Measurements from ENCODE around the gene TCF4. TPM values are rescaled to one million over a fixed set of nuclear protein-coding genes. Genes with fewer than 3 reads are reported as not detected.

TCF4 gene
- total and polyA plus RNA-seq, 2 experiments from 2014 or later: 77.7 to 89.2 TPM

DNA sequence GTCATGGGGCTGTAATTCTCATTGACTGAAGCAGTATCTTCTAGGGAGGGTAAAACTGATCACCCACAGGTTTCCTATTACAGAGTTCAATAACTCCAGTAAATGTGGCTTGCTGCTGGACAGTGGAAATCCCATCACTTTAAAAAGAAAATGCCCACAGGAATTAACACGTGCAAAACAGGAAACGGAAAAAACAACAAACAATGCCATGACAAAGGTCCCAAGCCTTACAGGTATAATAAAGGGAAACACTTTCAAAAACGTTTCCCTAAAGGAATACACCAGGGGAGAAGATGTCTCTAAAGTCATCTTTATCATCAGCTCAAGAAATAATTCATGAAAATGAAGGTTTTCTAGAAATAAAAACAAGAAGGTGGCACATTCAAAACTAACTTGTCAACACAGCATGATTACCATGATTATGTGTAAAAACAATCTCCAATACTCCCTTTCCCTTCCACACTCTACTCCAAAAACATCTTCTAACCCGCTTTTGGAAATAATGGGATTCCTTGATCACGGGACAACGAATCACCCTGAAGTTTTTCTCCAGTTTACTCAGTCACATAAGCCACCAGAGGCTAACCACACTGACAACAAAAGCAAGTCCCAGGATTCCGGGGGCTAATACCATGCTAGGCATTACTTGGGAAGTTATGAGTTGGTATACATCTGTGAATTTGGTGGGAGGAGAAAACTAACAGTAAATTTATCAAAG lies 167.9 kb downstream of the TCF4 start (continued):
- TF ChIP-seq, protein P1, sequence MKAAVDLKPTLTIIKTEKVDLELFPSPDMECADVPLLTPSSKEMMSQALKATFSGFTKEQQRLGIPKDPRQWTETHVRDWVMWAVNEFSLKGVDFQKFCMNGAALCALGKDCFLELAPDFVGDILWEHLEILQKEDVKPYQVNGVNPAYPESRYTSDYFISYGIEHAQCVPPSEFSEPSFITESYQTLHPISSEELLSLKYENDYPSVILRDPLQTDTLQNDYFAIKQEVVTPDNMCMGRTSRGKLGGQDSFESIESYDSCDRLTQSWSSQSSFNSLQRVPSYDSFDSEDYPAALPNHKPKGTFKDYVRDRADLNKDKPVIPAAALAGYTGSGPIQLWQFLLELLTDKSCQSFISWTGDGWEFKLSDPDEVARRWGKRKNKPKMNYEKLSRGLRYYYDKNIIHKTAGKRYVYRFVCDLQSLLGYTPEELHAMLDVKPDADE (IDR thresholded peaks at IDR 0.05): no peak
- TF ChIP-seq ZNF331 (CRISPR knock-in tag; IDR thresholded peaks at IDR 0.05; ENCODE audit: low read depth): no peak
- TF ChIP-seq, protein P2, sequence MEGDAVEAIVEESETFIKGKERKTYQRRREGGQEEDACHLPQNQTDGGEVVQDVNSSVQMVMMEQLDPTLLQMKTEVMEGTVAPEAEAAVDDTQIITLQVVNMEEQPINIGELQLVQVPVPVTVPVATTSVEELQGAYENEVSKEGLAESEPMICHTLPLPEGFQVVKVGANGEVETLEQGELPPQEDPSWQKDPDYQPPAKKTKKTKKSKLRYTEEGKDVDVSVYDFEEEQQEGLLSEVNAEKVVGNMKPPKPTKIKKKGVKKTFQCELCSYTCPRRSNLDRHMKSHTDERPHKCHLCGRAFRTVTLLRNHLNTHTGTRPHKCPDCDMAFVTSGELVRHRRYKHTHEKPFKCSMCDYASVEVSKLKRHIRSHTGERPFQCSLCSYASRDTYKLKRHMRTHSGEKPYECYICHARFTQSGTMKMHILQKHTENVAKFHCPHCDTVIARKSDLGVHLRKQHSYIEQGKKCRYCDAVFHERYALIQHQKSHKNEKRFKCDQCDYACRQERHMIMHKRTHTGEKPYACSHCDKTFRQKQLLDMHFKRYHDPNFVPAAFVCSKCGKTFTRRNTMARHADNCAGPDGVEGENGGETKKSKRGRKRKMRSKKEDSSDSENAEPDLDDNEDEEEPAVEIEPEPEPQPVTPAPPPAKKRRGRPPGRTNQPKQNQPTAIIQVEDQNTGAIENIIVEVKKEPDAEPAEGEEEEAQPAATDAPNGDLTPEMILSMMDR (conservative IDR thresholded peaks at IDR 0.05; ENCODE audit: low read depth in 2 of 2): no peak
- TF ChIP-seq CREB1 (CRISPR knock-in tag; IDR thresholded peaks at IDR 0.05; ENCODE audit: low read depth): no peak
- no peak for TF ChIP-seq NANOG (IDR thresholded peaks at IDR 0.05; ENCODE audit: borderline replicate concordance)
- no peak for TF ChIP-seq ZNF114 (CRISPR knock-in tag; IDR thresholded peaks at IDR 0.05)

DNA sequence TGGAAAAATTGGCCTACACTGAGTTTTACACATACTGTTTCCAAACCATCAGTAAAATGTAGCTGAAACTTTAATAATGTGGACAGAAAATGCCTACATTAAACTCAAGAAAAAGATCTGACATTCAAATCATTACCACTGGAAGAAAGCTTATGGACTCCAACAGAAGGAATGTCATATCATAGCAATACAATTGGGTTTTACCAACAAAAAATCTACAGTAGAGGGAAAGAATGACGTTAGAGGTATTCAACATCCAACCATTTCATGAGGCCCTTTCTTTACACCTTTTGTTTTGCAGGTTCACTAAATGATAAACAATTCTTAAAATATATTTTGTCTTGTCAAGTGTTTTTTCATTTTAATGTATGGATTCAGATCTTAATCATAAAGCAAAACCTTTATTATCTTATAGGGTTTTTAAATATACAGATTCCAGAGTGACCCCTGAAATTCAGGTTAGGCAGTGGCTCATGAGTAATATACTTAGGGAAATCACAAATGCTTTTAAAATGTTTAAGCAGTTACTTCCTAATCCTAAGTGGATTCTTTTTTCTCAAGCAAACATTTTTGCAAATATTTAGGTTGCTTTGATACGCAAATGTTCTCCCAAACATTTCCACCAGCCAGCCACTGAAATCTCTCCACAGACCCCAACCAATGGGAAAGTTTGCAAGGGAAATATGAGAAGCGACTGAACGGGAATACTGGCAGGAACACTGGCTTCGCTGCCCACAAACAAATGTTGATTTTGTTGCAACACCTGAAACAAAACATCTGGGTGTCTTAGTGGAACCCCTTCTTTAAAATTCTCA lies 168.7 kb downstream of the TCF4 start:
- no peak for TF ChIP-seq ZNF114 (CRISPR knock-in tag; IDR thresholded peaks at IDR 0.05)
- no peak for TF ChIP-seq EZH2phosphoT487 (IDR thresholded peaks at IDR 0.05; ENCODE audit: unreplicated experiment)
- Mint-ChIP-seq H3K4me3 (peak overlapping the region; percentile 52), H3K27me3 (ENCODE audit: insufficient read depth, low read depth, poor library complexity) (peaks cover 13% of the 10 kb centered on the region), H3K4me1 (peaks cover 89% of the 10 kb centered on the region), H3K27ac (peak overlapping the region; percentile 84), H3K36me3 (ENCODE audit: low read depth) (no peaks in the 10 kb centered on the region), H3K9me3 (no peaks in the 10 kb centered on the region)
- H4K20me1 ChIP-seq (replicated peaks; ENCODE audit: insufficient read depth): no peaks in the 10 kb centered on the region
- no peaks in the 10 kb centered on the region for H3K27me3 ChIP-seq (ENCODE audit: insufficient read depth)
- ATAC-seq (peak; percentile 16), DNase-seq (ENCODE audit: low spot score) (peak; percentile 53)
- peak overlapping the region; percentile 90 for H3K27ac ChIP-seq (ENCODE audit: low read depth)
- H3K79me2 ChIP-seq (replicated peaks; ENCODE audit: insufficient read depth): peaks cover 87% of the 10 kb centered on the region
- peak overlapping the region; percentile 61 for H3K4me2 ChIP-seq
- H2AFZ ChIP-seq: no peak overlapping the region
- H3K4me3 ChIP-seq: peak overlapping the region; percentile 17
- H3F3A ChIP-seq (replicated peaks; ENCODE audit: low read depth): no peaks in the 10 kb centered on the region
- H3K36me3 ChIP-seq (ENCODE audit: insufficient read depth): no peaks in the 10 kb centered on the region
- peaks cover 89% of the 10 kb centered on the region for H3K4me1 ChIP-seq (ENCODE audit: insufficient read depth)
- H3K9me2 ChIP-seq (ENCODE audit: insufficient read depth): no peaks in the 10 kb centered on the region

DNA sequence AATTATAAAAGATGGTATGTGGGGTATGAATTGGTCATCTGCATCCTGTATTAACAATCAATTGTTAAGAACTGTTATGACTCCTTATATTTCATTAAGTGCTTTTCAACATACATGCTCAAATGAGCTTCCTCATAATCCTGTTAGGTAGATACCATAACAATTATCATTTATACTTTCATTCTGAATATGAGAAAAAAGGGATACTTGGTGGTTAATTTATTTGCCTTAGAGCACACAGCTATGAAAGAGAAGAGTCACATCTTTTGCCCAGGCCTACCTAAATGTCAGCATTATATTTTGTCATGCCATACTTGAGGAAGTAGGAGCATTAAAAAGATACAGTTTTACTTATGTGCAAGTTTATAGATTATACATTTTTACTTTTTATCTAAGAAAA lies 169.6 kb downstream of the TCF4 start:
- Mint-ChIP-seq H3K36me3 (ENCODE audit: low read depth) (no peaks in the 10 kb centered on the region), H3K27ac (no peak overlapping the region), H3K27me3 (ENCODE audit: insufficient read depth, low read depth, poor library complexity) (peaks cover 7% of the 10 kb centered on the region), H3K9me3 (no peaks in the 10 kb centered on the region), H3K4me1 (peaks cover 88% of the 10 kb centered on the region), H3K4me3 (no peak overlapping the region)
- no peak for ATAC-seq
- H3K4me1 ChIP-seq (ENCODE audit: insufficient read depth): peaks cover 89% of the 10 kb centered on the region
- H3K27me3 ChIP-seq (ENCODE audit: insufficient read depth): no peaks in the 10 kb centered on the region
- no peak overlapping the region for H2AFZ ChIP-seq
- H3K4me2 ChIP-seq: peak overlapping the region; percentile 61; the same call in 1 of the 2 replicates
- H3K36me3 ChIP-seq (ENCODE audit: insufficient read depth): no peaks in the 10 kb centered on the region
- no peaks in the 10 kb centered on the region for H3F3A ChIP-seq (replicated peaks; ENCODE audit: low read depth)
- no peak overlapping the region for H3K4me3 ChIP-seq
- H3K27ac ChIP-seq (ENCODE audit: low read depth): no peak overlapping the region
- no peaks in the 10 kb centered on the region for H4K20me1 ChIP-seq (replicated peaks; ENCODE audit: insufficient read depth)
- peaks cover 87% of the 10 kb centered on the region for H3K79me2 ChIP-seq (replicated peaks; ENCODE audit: insufficient read depth)
- no peak for DNase-seq (ENCODE audit: low spot score)
- H3K9me2 ChIP-seq (ENCODE audit: insufficient read depth): no peaks in the 10 kb centered on the region
- TF ChIP-seq, protein P1 (IDR thresholded peaks at IDR 0.05): no peak

All from GM23338 (cell line).